Tibial nerve (tissue), 4 donors: Measurements from ENCODE around the gene SLC7A6.

Source experiments
- CTCF ChIP-seq, 5 experiments: fragments of 200-600 bp in 3 of 5; fragments of 450-650 bp in 2 of 5; sonication (generic) in 3 of 5; IDR thresholded peaks; one replicate each; pipeline ENCODE4 v1.5.1; 2016 to 2019; ENCODE audit warnings: antibody characterized with exemption in 5 of 5, mild to moderate bottlenecking in 3 of 5, moderate library complexity in 2 of 5
- EP300 ChIP-seq, 2 donors: sonication (generic); formaldehyde crosslinking; IDR thresholded peaks; one replicate each; pipeline ENCODE4 v1.6.1; 2017; ENCODE audit warnings: antibody characterized with exemption in 2 of 2, mild to moderate bottlenecking in 1 of 2
- POLR2A ChIP-seq, 2 donors: fragments of 450-650 bp; IDR thresholded peaks; one replicate each; pipeline ENCODE4 v1.6.1; 2017; ENCODE audit warnings: antibody characterized with exemption in 2 of 2, mild to moderate bottlenecking in 2 of 2, moderate library complexity in 2 of 2

GRCh38 chr16:68226116-68226515, 38.2 kb upstream of the SLC7A6 start:
- TF ChIP-seq CTCF (IDR thresholded peaks at IDR 0.05) (no peak), POLR2A (IDR thresholded peaks at IDR 0.05) (no peak), EP300 (IDR thresholded peaks at IDR 0.05) (no peak)
